GM18861 (cell line): ENCODE measurements around the gene GPR39.

Source experiments
- ATAC-seq: cut with Tn5 transposase; IDR thresholded peaks from one replicate; pipeline ENCODE4 v1.9.1; 2021; ENCODE audit not compliant: unreplicated experiment

GPR39 gene

GRCh38 chr2:132668189-132668823 lies 251.7 kb downstream of the GPR39 start:
- no peak for ATAC-seq

DNA sequence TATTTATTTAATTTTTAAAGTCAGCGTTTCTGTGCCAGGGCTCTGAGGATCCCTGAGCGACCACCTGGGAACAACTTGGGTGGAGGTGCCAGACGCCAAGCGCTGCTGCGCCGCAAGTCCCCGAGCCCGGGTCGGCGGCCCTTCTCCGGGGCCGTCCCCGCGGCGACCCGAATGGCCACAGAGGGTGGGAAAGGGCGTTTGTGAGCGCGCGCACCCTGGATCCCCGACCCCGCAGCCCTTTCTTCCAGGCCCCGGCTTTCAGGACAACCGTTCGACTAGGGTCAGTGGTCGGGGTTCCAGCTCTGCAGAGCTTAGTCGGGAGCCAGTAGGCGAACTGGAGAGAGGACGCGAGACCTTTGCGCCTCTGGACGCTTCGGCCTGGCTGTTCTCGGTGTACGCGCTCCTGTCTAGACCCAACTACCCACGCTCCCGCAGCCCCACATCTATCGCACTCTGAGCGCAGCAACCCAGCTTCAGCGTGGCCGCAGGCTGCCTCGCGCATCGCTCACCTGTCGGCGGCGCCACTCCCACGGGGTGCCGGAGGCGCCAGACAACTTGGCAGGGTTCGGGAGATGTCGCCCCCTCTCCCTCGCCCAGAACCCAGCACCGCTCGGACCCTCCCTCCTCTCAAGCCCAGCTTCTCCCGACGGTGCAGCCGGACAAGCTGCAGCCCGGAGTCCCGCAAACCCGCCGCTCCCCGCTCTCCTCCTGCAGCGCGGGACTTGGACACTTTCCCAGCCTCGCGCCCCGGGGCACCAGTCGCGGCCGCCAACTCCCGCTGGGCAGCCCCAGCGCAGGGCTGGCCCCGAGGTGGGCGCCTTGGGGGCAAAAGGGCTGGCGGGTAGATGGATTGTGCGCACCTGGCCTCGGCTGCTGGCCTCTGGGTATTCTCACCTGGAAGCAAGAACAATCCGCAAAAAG lies 252.6 kb downstream of the GPR39 start:
- no peak for ATAC-seq

- no peak for ATAC-seq
Measured at GRCh38 chr2:132669908-132670495, 253.4 kb downstream of the GPR39 start, which contains the start of gene LYPD1. LYPD1 (minus strand) TSS chr2:132670205; CDS start chr2:132669932, 273 bp downstream.

DNA sequence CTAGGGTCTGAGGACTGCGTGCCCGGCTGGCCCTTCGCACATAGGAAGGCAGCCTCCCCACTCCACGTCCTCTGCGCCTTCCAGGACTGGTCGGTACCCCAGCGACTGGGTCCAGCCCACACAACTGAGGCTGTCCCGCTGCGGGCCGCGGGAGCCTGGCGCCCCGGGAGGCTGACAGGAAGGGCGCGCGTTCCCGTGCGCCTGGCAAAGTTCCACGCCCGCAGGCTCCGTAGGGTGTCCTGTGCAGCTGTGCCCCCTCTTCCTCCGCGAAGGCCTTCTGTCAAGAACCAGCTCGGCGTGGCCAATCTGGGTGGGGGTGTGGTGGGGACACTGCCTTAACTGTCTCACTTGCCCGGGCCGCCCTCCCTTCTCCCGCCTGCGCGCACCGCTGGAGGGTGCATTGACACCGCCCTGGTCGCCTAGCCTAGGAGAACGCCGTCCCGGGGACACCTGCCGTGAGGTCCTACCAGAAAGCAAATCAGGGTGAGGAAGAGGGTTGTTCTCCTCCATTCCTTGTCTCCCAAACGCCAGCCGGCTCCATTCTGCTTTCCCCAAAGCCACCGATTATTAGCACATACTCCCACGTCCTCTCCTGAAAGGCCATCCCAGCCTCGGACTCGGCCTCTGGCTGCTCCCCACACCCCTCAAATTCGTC lies 254.0 kb downstream of the GPR39 start:
- no peak for ATAC-seq

DNA sequence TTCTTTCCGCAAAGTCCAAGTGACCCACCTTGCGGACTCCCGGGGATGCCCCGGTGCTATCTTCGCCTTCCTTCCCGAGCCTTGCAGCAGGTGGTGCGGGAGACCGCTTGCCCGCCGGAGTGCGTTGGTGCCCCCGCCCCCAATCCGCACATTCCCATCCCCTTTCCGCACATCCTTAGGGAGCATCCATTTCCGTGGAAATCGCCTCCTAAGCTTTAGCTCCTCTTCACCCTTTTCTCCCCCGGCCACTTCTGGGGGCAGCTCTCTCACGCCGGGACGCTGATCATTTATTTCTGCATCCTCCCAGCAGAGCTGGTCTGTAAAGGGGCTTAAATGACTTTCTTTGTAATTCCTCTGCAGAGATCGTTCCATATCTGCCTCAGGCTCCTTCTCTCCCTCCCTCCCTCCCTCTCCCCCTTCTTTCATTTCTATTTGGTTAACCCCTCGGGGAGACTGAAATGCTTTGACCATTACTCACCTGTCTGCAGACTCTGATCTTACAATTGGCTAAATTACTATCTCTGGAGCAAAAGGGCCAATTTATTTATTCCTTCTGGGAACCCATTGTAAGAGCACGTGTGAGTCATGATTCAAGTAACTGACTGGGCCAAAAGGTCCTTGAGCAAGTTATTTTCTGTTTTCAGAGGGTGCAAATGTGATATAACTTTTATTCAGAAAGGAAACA lies 254.7 kb downstream of the GPR39 start:
- no peak for ATAC-seq

GRCh38 chr2:132676999-132677398 lies 260.4 kb downstream of the GPR39 start:
- no peak for ATAC-seq

DNA sequence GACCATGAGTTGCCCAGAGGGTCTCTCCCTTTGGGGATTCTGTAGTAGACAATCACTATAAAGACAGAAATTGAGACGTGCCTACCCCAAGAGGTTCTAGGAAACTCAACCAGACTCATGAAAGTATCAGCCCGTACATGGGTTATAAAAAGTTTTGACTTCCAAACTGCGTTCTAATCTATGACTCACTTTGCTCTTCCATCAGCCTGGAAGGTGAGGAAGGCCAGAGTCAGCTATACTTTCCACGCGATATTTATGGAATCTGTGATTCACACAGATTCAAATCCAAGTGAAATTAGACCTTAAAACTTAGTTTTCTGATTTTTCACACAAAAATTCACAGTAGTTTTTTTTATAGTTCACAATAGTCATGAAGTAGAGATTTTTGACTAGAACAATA lies 261.1 kb downstream of the GPR39 start:
- no peak for ATAC-seq

GRCh38 chr2:132678483-132678882 lies 261.9 kb downstream of the GPR39 start:
- no peak for ATAC-seq

DNA sequence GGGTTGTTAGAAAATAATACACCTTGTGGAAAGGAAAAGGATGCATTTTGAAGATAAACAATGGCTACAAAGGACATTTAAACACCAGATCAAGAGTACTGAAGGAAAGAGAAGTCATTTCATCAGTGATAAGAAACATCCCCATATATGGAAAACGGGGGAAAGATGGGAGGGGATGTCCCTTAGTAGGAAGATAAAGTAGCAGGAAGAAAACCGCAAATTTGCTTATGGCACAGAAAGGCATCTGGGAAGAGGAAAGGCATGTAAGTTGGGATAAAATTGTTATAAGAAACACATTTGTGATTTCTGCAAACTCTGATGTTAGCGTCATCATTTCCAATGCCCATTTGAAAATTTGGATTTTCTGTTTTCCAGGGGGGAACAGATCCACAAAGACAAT lies 263.9 kb downstream of the GPR39 start:
- no peak for ATAC-seq

DNA sequence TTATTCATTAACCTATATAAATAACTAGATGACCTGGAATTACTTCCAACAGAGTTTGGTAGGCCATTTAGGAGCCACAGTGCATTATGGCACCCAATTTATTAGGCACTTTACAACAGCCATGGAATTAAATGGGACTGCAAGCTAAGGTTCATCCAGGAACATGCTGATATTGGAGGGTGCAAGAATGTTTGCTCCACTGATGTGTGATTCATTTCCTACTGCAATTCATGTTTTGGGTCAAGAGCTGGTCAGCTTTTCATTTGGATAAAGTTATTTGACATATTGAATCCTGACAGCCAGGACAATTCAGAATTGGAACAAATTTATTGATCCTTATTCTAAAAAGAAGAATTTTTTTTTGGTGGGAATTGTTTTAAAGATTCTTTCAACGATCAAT lies 265.2 kb downstream of the GPR39 start:
- ATAC-seq, result no peak

DNA sequence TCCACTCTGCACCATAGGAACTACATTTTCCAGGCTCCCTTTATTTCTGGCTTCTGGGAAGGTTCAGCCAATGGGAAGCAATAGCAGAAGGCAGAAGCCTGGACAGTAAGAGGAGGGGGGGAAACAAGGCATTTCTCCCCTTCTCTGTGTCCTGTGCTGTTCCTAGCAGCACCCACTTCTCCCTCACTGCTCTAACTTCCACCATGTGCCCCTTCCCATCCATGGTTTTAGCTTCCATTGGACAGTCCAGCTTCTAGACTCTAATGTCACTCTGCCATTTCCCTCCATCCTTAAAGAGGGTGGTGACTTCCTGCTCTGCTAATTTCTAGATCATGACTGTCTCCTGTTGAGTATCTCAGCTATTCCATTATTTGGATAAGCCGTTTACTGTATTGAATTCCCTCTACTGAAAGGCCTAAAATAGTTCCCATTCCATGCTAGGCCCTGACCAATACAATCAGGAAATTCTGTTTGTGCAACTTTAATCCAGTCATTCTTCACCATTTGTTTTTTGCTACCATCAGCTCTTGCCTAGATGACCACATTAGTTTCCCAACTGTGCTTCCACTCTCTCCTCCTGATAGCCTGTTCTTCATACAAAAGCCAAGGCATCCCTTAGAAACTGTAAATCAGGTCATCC lies 274.2 kb downstream of the GPR39 start:
- no peak for ATAC-seq

- ATAC-seq, result no peak
Measured at GRCh38 chr2:132691556-132691955, 275.0 kb downstream of the GPR39 start.

GRCh38 chr2:132692816-132693215 lies 276.2 kb downstream of the GPR39 start:
- ATAC-seq, result no peak
